ENCODE measurements around the gene MTA1. TPM values are rescaled to one million over a fixed set of nuclear protein-coding genes. Genes with fewer than 3 reads are reported as not detected.

MTA1 gene
- polyA plus RNA-seq, 12 donors: 63.7 to 114 (median 75.3) TPM; not detected in 1

DNA sequence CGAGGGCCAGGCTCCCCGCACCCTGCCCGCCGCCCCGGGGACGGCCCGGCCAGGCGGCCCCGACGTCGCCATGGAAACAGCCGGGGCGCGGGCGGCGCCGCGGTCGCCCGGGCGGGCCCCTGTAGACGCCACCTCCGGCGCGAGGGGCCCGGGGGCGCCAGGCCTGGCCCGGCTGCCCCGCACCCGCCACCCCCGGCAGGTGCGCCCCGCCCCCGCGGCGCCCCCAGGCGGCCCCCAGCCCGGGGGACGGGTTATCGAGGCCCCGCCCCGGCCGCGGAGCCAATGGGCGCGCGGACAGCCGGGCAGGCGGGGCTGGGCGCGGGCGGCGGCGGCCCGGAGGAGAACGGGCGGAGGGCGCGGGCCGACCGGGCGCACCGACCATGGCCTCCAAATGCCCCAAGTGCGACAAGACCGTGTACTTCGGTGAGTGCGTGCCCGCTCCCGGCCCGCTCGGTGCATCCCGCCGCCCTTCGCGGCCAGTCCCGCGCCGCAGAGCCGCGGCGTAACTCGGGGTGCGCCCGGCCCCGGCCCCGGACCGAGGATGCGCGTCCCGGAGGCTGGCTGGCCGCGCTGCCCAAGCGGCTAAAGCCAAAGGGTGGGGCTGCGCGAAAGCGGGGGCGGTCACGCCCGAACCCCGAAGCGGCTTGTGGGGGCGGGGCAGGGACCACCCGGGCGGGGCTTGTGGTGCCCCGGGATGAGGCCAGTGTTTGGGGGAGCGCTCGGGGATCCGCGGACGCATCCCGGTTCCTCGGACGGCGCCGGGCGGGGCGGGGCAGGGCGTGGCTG is 55.0 kb downstream of the MTA1 start, which contains the start of gene CRIP2:
Gene CRIP2 (plus strand): TSS at position 339 of the 786 bp plus-strand sequence. CDS start 42 bp downstream, at position 381.
- DNase-seq: no peak

DNA sequence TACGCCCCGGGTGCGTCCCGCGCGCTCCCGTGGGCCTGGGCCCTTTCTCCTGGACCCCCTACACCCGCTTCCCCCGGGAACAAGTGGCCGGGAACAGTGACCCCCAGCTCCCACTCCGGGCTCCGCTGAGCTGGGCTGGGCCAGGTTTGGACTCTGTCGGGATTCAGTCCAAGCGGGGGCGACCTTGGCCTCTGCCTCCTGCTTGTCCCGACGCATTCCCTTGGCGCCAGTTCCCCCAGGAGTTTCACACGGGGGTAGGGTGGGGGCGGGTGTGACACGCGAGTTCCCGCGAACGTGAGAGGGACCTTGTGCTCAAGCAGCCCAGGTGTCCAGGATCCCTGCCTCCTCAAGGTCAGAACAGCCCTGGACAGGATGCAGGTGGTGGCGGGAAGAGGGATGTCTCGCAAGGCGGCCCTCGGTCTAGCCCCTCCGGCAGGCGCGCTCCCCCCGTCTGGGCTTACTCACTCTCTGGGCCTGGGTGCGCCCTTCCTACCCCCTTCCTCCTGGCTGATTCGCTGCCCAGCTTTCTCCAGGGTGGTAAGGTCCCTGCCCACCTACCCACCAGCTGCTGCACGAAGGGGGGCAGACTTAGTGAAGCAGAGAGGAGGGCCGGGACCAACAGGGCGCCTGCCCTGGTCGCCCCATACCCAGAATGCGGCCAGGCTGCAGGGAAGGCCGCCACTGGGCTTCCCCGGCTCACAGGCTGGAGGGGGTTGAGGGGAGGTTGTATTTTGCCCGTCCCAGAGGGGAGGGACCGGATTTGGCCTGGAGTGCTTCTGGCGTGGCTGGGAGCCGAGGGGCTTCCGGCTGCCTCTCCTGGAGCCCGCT is 55.9 kb downstream of the MTA1 start:
- DNase-seq: no peak

DNA sequence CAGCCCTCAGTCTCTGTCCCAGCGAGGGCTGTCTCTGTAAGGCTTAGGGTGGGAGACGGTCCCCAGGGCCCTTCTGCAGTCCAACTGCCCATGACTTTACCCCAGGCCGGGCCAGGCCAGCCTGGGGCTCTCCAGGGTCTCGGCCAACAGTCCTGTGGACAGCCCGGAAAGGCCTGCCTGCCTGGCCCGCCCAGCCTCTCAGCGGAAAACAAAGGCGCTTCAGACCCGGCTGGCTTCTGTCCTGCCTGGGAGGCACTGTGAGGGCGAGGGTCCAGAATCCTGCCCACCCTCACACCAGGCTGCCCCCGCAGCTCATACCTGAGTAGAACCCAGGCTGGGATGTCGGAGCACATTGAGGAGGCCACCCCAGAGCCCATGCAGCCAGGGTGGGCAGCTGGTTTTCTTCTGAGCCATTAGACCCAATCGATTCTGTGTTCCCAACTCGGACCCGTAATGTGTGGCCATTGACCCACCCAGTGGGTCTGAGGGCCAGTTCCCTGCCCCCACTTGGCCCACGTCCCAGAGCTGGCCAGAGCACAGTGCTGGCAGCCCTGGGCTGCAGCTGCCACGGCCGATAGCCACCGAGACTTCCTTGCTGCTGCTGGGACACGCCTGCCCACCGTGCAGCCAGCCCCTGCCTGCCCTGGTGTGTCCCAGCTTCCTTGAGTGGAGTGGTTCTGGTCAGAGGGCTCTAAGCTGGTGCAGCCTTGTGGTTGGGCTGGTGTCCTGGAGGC is 56.6 kb downstream of the MTA1 start:
- DNase-seq: no peak

DNA sequence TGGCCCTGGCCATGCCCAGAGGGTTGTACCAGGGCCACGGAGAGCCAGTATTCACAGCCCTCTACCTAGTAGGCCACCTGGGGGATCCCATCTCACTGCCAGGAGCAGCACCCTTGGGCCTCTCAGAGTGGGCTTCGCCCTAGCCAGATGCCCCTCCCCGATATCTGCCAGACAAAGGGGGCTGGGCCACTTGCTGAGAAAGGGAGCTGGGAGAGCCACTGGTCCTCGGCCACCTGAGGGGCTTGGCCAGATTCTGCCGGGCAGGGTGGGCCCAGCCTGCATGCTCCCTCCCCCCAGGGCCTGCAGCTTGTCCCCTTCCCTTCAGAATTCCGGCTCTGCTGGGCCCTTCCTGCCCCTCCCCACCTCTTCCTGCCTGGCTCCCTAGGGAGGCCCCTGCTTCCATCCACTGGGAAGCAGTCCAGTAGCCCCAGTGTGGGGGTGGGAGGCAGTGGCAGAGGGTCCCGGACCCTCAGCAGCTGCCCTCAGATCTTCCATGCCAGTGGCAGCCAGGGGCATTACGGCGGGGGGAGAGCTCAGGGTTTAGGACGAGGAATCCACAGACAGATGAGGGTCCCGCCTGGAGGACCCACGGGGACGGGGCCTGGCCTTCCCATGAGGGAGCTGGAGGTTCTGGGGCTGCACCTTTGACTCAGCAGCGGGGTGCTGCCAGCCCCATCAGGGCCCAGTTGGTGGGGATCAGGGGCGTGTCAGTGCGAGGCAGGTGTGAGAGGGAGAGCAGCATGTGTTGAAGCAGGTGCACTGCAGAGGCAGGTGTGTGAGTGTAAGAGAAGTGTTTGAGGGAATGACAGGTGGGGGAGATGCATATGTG is 57.4 kb downstream of the MTA1 start:
- DNase-seq: no peak

DNA sequence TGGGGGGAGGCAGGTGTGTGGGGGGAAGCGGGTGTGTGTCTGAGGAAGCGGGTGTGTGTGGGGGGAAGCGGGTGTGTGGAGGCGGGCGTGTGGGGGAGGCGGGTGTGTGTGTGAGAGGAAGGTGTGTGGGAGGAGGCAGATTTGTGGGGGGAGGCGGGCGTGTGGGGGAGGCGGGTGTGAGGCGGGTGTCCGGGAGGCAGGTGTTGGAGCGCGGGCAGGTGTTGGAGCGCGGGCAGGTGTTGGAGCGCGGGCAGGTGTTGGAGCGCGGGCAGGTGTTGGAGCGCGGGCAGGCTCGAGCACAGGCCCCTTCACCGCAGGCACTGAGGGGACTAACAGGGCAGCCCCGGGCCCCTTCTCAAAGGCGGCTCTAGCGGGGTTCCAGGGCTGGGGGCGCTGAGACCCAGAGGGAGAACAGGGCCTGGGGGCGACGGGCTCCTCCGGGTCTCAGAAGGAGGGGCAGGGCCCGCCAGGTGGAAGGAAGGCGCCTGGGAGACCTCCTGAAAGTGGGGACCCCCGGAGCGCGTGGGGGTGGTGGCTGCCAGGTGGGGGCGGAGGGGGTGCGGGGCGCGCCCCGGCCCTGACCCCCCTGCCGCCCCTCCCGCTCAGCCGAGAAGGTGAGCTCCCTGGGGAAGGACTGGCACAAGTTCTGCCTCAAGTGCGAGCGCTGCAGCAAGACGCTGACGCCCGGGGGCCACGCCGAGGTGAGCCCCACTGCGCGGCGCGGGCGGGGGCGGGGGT is 58.2 kb downstream of the MTA1 start:
- no peak for DNase-seq

DNA sequence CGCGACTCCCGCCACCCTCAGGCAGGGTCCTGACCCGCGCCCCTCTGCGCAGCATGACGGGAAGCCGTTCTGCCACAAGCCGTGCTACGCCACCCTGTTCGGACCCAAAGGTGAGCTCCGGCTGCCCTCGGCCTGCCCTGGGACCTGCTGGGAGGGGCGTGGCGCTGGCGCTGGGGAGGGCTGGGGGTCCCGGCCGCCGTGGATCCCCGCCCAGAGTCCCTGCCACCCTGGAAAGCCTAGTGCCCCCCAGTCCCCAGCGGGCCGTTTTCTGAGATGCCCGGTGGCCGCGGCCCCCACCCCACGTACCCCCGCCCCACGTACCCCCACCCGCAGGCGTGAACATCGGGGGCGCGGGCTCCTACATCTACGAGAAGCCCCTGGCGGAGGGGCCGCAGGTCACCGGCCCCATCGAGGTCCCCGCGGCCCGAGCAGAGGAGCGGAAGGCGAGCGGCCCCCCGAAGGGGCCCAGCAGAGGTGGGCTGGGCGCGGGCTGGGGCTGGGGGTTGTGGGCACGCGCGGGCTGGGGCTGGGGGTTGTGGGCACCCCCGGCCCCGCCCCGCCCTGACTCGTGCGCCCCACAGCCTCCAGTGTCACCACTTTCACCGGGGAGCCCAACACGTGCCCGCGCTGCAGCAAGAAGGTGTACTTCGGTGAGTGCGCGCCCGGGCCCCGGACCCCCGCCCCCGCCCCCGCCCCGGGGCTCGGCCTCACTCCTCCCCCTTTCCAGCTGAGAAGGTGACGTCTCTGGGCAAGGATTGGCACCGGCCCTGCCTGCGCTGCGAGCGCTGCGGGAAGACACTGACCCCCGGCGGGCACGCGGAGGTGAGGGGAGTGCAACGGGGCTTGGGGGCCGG is 59.0 kb downstream of the MTA1 start:
- DNase-seq: no peak

DNA sequence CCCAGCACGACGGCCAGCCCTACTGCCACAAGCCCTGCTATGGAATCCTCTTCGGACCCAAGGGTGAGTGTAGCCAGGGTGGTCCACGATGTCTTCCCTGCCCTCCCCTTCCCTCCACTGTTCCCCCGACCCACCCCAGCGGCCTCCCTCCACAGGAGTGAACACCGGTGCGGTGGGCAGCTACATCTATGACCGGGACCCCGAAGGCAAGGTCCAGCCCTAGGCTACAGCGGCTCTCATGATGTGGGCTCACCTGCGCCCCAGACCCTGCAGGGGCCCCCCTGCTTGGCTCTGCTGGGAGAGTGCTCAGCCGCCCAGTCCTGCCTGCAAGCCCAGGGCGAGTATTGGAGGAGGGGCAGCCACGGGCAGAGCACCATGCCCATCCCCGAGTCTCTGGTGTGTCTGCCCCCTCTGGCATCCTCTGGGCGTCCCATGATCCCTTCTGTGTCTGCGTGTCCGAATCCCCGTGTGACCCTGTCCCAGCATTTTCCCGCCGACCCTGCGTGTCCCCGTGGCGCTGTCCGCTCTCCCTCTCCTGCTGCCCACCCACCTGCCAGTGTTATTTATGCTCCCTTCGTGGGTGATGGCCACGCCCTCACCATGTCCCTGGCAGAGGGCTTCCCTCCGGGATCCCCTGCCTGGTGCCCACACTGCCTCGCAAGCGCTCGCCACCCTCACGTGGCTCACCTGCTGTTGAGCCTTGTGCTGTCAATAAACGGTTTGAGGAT is 60.0 kb downstream of the MTA1 start:
- DNase-seq: no peak

DNA sequence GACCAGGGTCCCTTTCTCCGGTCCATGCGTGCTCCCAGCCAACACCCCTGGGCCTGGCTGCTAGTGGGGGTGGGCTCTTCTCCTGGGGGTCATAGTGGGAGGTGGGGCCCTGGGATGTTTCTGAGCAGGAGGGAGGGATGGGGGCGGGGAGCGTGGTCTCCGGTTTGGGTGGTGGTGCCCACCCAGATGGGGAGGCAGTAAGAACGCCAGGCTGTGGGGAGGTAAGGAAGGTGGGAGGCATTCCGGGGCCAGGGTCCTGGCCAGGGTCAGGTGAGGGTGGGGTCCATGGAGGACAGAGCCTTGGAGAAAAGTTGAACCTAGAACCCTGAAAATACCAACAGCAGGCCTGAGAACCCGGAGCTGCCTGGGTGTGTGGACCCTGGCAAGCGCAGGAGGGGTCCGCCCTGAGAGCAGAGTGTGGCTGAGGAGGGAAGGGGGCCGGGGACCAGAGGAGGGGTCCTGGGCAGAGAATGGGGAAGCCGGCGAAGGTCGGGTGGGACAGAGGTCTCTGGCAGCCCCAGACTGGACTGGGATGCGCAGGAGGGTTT is 60.6 kb downstream of the MTA1 start:
- DNase-seq: no peak

DNA sequence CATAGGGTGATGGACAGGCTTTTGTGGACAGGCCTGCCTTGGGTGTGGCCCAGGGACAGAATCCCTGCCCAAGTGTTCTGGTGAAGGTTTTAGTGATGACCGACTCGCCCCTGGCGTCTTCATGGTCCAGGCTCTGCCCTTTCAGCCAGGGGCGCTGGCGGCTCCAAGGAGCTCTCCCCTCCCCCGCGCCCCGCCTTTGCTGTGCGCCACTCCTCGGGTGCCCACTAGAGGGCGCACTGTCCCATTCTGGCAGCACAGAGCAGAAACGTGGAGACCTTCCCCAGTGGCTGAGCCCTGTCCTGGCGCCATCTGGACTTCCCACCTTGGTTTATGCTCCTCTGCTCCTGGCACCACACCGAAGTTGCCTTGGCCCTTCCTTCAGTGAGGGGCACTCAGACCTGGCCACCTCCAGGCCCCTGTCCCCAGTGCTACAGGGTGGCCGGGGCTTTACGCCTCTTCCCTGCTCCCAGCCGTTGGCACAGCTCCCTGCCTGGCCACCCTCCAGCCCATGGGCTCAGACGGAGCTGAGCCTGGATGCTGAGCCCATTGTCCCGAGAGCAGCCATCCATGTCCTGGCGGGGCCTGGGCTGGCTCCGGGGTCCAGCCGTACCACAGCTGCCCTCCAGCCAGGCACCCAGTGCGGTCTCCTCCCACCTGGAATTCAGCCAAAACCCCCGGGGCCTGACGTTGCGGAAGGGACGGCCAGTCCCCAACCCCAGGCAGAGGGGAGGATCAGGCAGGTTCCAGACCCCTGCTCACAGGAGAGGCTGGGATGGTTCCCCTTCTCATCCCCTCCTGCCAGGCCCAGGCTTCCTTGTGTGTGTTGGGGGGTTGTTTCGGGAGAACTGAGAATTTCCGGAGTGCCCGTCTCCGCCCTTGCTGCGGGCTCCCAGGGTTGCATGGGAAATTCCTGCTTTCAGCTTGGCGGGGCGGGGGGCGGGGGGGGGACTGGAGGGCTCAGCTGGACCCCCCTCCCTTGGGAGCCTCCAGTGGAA is 61.5 kb downstream of the MTA1 start:
- DNase-seq: peak; percentile 94

DNA sequence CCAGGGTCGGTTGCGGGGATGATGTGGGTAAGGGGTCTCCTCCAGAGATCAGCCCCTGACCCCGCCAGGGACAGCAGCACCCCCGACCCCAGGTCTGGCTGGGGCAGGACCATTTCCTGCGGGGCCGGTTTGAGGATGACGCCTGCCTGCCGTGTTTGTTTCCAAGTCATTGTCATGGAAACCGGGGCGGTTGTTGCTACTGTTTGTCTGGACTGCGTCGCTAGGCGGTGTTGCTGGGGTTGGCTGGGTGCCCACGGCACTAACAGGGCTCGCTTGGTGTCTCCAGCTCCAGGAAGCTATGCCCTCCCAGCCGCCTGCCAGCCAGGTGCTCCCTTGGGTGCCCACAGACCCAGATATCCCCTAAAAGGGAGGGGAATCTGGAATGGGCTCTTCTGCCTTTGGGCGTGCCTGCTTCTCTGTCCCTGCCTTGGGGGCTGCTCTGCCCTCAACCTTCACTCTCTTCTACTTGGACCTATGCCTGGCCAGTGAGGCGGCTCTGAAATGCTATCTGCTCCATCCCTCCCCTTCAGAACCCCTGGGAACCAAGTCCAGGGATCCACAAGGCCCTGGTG is 62.3 kb downstream of the MTA1 start:
- peak; percentile 96 for DNase-seq

DNA sequence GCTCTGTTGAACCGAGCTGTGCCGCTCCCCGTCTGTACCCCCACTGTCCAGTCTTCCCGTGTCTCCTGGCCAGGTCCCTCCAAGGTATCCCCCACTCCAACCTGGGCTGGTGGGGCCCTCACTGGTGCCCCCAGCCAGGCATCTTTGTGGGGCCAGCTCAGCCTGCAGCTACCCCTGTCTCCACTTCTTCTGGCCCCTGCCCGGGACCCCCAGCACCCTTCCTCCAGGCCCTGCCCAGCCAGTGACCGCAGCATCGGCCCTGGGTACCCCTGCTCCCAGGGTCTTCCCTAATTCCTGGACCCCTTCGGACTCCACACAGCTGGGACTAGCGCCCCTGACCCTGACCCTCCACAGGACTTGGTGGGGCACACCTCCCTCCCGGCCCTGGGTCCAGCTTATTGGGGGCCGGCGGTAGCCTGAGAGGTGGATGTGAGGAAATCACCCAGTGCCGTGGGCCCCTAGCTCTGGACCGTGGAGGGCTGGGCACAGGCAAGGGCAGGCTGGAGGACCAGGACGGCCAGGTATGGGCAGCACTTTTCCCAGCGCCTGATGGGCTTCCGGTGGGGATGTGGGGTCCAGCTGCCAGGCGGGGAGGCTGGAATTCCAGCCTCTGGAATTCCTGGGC is 63.0 kb downstream of the MTA1 start:
- DNase-seq: no peak

DNA sequence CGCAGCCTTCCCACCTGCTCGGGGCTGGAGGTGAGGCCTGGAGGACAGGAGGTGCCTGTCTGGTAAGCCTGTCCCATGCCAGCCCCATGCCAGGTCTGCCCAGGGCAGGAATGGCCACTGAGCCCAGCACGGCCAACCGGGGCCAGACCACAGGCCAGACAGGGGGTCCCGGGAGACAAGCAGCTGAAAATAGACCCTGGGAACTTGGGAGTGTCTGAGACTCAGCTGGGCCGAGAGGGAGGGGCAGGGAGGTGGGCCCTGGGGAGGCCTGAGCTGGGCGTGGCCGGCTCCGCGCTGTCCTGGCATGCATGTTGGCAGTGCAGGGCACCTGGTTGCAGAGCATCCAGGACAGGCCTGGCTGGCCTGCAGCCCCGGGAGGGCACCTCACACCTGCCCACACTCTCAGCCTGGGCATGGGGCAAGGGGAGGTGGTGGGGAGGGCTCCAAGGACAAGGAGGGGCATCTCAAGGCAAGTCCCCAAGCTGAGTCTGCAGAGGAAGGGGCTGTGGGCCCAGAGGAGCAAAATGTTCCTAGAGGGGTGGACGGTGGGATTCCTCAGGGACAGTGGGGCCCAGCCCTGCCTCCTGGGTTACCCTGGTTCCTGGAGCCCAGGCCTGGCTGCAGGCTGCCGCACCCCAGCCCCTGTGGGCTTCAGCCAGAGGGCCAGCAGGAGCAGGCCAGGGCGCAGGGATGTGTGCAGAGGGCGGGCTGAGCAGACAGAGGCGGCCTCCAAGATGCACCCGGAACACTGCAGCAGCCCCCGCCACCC is 63.9 kb downstream of the MTA1 start:
- no peak for DNase-seq

DNA sequence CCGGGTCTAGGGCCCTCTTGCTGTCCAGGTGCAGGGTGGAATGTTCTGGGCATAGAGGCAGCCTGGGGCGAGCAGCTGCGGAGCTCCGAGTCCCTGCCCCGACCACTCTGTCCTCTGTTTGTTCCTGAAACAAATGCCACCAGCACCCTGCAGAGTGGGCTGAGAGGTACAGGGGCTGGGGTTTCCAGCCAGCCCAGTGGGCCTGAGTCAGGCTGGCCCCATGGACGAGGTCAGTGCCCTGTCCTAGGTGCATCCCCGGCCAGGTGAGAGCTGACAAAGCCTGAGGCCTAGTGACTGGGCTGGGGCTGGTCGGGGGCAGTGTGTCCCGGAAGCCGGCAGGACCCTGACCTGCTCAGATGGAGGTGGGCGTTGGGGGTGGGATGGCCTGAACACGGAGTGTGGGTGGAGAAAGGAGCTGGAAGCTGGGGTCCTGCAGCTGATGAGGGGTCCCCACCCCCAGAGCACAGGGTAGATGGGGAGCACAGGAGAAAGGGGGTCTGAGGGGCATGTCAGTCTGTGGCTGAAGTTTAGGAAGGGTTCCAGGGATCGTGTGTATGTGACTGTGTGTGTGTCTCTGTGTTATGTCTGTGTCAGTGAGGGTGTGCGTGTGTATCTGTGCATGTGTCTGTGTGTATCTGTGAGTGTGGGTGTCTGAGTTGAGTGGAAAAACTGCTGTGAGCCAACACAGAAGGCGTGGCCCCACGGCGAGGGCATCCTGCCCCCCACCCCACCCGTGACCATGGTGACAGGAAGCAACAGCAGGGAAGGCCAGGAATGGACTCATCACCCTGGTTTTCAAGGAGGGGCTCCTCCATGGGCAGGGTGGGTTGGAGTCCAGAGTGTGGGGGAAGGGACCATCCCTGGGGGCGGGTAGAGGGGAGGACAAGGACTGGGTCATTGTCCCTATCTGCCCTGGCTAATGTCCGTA is 64.7 kb downstream of the MTA1 start:
- DNase-seq: no peak

DNA sequence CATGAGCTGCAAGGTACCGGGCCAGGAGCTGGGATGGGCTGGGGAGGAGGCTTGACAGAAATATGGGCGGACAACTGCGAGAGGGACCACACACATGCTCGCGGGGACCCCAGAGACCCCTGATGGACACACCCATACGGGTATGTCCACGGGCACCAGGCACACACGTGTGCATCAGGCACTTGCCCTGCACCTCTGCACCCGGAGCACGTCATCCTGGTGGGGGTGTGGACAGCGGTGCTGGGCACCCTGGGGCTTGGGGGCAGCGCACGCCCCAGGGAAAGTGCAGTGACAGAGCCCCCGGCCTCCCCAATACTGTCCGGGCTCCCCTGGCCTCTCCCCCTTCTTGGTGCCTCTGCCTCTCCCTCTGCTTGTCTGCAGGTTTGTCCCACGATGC is 65.4 kb downstream of the MTA1 start:
- no peak for DNase-seq

All from muscle of arm (tissue), 12 donors.